Osteoblast (primary cell): ENCODE results near the gene SP4. TPM values are rescaled to one million over a fixed set of nuclear protein-coding genes. Genes with fewer than 3 reads are reported as not detected.

Source experiments
- DNase-seq: peaks from one replicate; pipeline ENCODE4 v3.0.0; 2011; ENCODE audit warnings: low spot score, mixed read lengths; ENCODE audit not compliant: insufficient read length; ENCODE audit errors: missing footprints
- H2AFZ ChIP-seq: 2 replicates; pipeline ENCODE4 v1.6.0; 2011; ENCODE audit warnings: mild to moderate bottlenecking, low read length
- H3K27ac ChIP-seq: 2 replicates; pipeline ENCODE4 v1.5.1; 2011; ENCODE audit warnings: mild to moderate bottlenecking, low read depth, low read length, moderate library complexity
- H3K27me3 ChIP-seq: 2 replicates; pipeline ENCODE4 v1.6.0; 2012; ENCODE audit warnings: mild to moderate bottlenecking, control low read depth, inconsistent platforms, low read length, moderate library complexity; ENCODE audit not compliant: insufficient read depth
- H3K36me3 ChIP-seq: 2 replicates; pipeline ENCODE4 v1.5.1; 2011; ENCODE audit warnings: mild to moderate bottlenecking, low read length, control low read depth, moderate library complexity; ENCODE audit not compliant: insufficient read depth
- H3K4me1 ChIP-seq: 2 replicates; pipeline ENCODE4 v1.5.1; 2011; ENCODE audit warnings: mild to moderate bottlenecking, low read length, control low read depth, moderate library complexity; ENCODE audit not compliant: insufficient read depth
- H3K4me2 ChIP-seq: 2 replicates; pipeline ENCODE4 v1.6.0; 2011; ENCODE audit warnings: mild to moderate bottlenecking, low read length; ENCODE audit not compliant: insufficient read depth
- H3K4me3 ChIP-seq: fragments of 200-600 bp; sonication (generic); 3 replicates; pipeline ENCODE4 v1.5.1; 2012; ENCODE audit warnings: mild to moderate bottlenecking, low read length, inconsistent platforms; ENCODE audit not compliant: insufficient read depth
- H3K79me2 ChIP-seq: 2 replicates; pipeline ENCODE4 v1.6.0; 2012; ENCODE audit warnings: mild to moderate bottlenecking, low read length, control low read depth, inconsistent platforms; ENCODE audit not compliant: insufficient read depth
- H3K9me3 ChIP-seq: 2 replicates; pipeline ENCODE4 v1.5.1; 2011; ENCODE audit warnings: low read depth, low read length, control low read depth
- H4K20me1 ChIP-seq: 2 replicates; pipeline ENCODE4 v1.6.0; 2012; ENCODE audit warnings: mild to moderate bottlenecking, low read length, control low read depth; ENCODE audit not compliant: insufficient read depth
- CTCF ChIP-seq: IDR thresholded peaks from 2 replicates; pipeline ENCODE4 v1.5.1; 2011; ENCODE audit warnings: mild to moderate bottlenecking, low read depth, low read length, moderate library complexity; ENCODE audit errors: extremely low read depth
- total RNA-seq: library from RNA; depleted of rRNA; stranded (reverse); fragments of >200 nt; gene quantifications from 2 replicates; pipeline ENCODE4 v1.2.3, GENCODE V29; 2012

SP4 gene
- total RNA-seq, 1 donor = 5.1 TPM

- Histone ChIP-seq H3K4me2 (no peak overlapping the region), H3K79me2 (no peaks in the 10 kb centered on the region), H2AFZ (no peak overlapping the region), H3K9me3 (peaks cover 2% of the 10 kb centered on the region), H3K4me1 (no peaks in the 10 kb centered on the region), H3K27me3 (no peaks in the 10 kb centered on the region), H3K27ac (no peak overlapping the region), H4K20me1 (no peaks in the 10 kb centered on the region), H3K36me3 (peaks cover 3% of the 10 kb centered on the region), H3K4me3 (no peak overlapping the region)
- DNase-seq = no peak
- TF ChIP-seq CTCF = no peak
These were observed 26.3 kb downstream of the SP4 start for GRCh38 chr7:21454182-21454581.

GRCh38 chr7:21454906-21455305 lies 27.0 kb downstream of the SP4 start:
- no peaks in the 10 kb centered on the region for H3K79me2 ChIP-seq
- peaks cover 3% of the 10 kb centered on the region for H3K36me3 ChIP-seq
- no peak overlapping the region for H3K4me2 ChIP-seq
- DNase-seq = no peak
- no peaks in the 10 kb centered on the region for H4K20me1 ChIP-seq
- H3K9me3 ChIP-seq = peaks cover 2% of the 10 kb centered on the region
- H3K4me1 ChIP-seq = no peaks in the 10 kb centered on the region
- no peak overlapping the region for H2AFZ ChIP-seq
- H3K27me3 ChIP-seq = no peaks in the 10 kb centered on the region
- H3K27ac ChIP-seq = no peak overlapping the region
- H3K4me3 ChIP-seq = no peak overlapping the region
- TF ChIP-seq CTCF = no peak

- Histone ChIP-seq H4K20me1 (no peaks in the 10 kb centered on the region), H3K9me3 (no peaks in the 10 kb centered on the region), H3K4me2 (no peak overlapping the region), H3K27ac (no peak overlapping the region), H3K27me3 (no peaks in the 10 kb centered on the region), H3K36me3 (no peaks in the 10 kb centered on the region), H3K4me1 (no peaks in the 10 kb centered on the region), H2AFZ (no peak overlapping the region), H3K4me3 (no peak overlapping the region), H3K79me2 (no peaks in the 10 kb centered on the region)
- DNase-seq = no peak
- TF ChIP-seq CTCF = no peak
These were observed 33.4 kb downstream of the SP4 start for GRCh38 chr7:21461282-21461681.

- Histone ChIP-seq H3K9me3 (no peaks in the 10 kb centered on the region), H3K27ac (no peak overlapping the region), H3K4me1 (no peaks in the 10 kb centered on the region), H3K36me3 (no peaks in the 10 kb centered on the region), H4K20me1 (no peaks in the 10 kb centered on the region), H3K27me3 (no peaks in the 10 kb centered on the region), H3K4me3 (no peak overlapping the region), H2AFZ (no peak overlapping the region), H3K79me2 (no peaks in the 10 kb centered on the region), H3K4me2 (no peak overlapping the region)
- TF ChIP-seq CTCF = no peak
- DNase-seq = no peak
These were observed 34.2 kb downstream of the SP4 start for GRCh38 chr7:21462081-21462480.
